CD14-positive monocyte (primary cell): ENCODE measurements around the gene FAM161A. TPM values are rescaled to one million over a fixed set of nuclear protein-coding genes. Genes with fewer than 3 reads are reported as not detected.
"Not testable (repeated sequence)": the region's sequence is repeated elsewhere in the genome, so short reads cannot be mapped to it uniquely, and the experiment has no call there.

Experiments
- DNase-seq, 3 donors: peaks; one replicate each; pipeline ENCODE4 v3.0.0-alpha.2; 2011 to 2022
- H2AFZ ChIP-seq: 2 replicates; pipeline ENCODE4 v1.6.0; 2012; ENCODE audit warnings: mild to moderate bottlenecking, low read depth, low read length, inconsistent platforms; ENCODE audit not compliant: insufficient read depth, poor library complexity, severe bottlenecking
- H3K27ac ChIP-seq, 2 donors: 1 replicate in 1 of 2; 2 replicates in 1 of 2; pipeline ENCODE4 v1.5.1; 2012 to 2013; ENCODE audit warnings: low read length in 2 of 2, control low read depth in 1 of 2, inconsistent platforms in 1 of 2, low read depth in 1 of 2, mild to moderate bottlenecking in 1 of 2
- H3K27me3 ChIP-seq, 2 donors: one replicate each; pipeline versions ENCODE4 v1.6.0 to v1.6.1; 2011 to 2013; ENCODE audit warnings: low read length in 2 of 2; ENCODE audit not compliant: control insufficient read depth in 2 of 2, insufficient read depth in 2 of 2
- H3K36me3 ChIP-seq, 2 donors: replicated peaks in 1 of 2; 1 replicate in 1 of 2; 2 replicates in 1 of 2; pipeline versions ENCODE4 v1.5.1 to v1.6.1; 2012 to 2013; ENCODE audit warnings: low read length in 2 of 2, control low read depth in 1 of 2, inconsistent platforms in 1 of 2, mild to moderate bottlenecking in 1 of 2; ENCODE audit not compliant: insufficient read depth in 2 of 2, control insufficient read depth in 1 of 2
- H3K4me1 ChIP-seq, 2 donors: 1 replicate in 1 of 2; 2 replicates in 1 of 2; pipeline versions ENCODE4 v1.5.1 to v1.6.1; 2012 to 2013; ENCODE audit warnings: low read length in 2 of 2, control low read depth in 1 of 2, inconsistent platforms in 1 of 2, mild to moderate bottlenecking in 1 of 2, moderate library complexity in 1 of 2; ENCODE audit not compliant: insufficient read depth in 2 of 2, control insufficient read depth in 1 of 2
- H3K4me2 ChIP-seq: replicated peaks from 2 replicates; pipeline ENCODE3; 2012; ENCODE audit warnings: low read length, moderate library complexity, mild to moderate bottlenecking; ENCODE audit not compliant: poor library complexity, severe bottlenecking; ENCODE audit errors: extremely low read depth
- H3K4me3 ChIP-seq, 3 experiments: fragments of 200-600 bp in 1 of 3; sonication (generic) in 1 of 3; replicated peaks in 1 of 3; 1 replicate in 2 of 3; 2 replicates in 1 of 3; pipeline ENCODE4 v1.5.1; 2011 to 2013; ENCODE audit warnings: low read length in 3 of 3, mild to moderate bottlenecking in 3 of 3, control low read depth in 2 of 3, low read depth in 2 of 3, inconsistent platforms in 1 of 3, moderate library complexity in 1 of 3
- H3K79me2 ChIP-seq: 2 replicates; pipeline ENCODE4 v1.6.0; 2012; ENCODE audit warnings: mild to moderate bottlenecking, control low read depth, inconsistent platforms, low read length, moderate library complexity; ENCODE audit not compliant: insufficient read depth
- H3K9ac ChIP-seq: 2 replicates; pipeline ENCODE4 v1.6.0; 2017; ENCODE audit warnings: low read length, mild to moderate bottlenecking; ENCODE audit not compliant: insufficient read depth, poor library complexity, severe bottlenecking
- H3K9me3 ChIP-seq, 2 donors: replicated peaks in 1 of 2; 1 replicate in 1 of 2; 2 replicates in 1 of 2; pipeline versions ENCODE4 v1.5.1 to v1.6.1; 2012 to 2013; ENCODE audit warnings: low read length in 2 of 2, control low read depth in 1 of 2; ENCODE audit not compliant: control insufficient read depth in 1 of 2, insufficient read depth in 1 of 2
- H4K20me1 ChIP-seq: 2 replicates; pipeline ENCODE4 v1.6.0; 2012; ENCODE audit warnings: mild to moderate bottlenecking, low read length, control low read depth, moderate library complexity; ENCODE audit not compliant: insufficient read depth
- H3K27ac Mint-ChIP-seq, 7 donors: one replicate each; pipeline ENCODE4 v1.8.0; 2020; ENCODE audit warnings: mild to moderate bottlenecking in 7 of 7, mixed read lengths in 7 of 7, moderate library complexity in 6 of 7, inconsistent platforms in 2 of 7
- H3K27me3 Mint-ChIP-seq, 3 donors: one replicate each; pipeline ENCODE4 v1.8.0; 2021 to 2022; ENCODE audit warnings: low read depth in 3 of 3, mild to moderate bottlenecking in 3 of 3, mixed read lengths in 3 of 3, moderate library complexity in 3 of 3, inconsistent platforms in 1 of 3
- H3K36me3 Mint-ChIP-seq, 2 donors: one replicate each; pipeline ENCODE4 v1.8.0; 2020; ENCODE audit warnings: mixed read lengths in 2 of 2, inconsistent platforms in 1 of 2, mild to moderate bottlenecking in 1 of 2
- H3K4me1 Mint-ChIP-seq: one replicate; pipeline ENCODE4 v1.8.0; 2020; ENCODE audit warnings: mild to moderate bottlenecking, mixed read lengths
- H3K4me3 Mint-ChIP-seq, 2 donors: one replicate each; pipeline ENCODE4 v1.8.0; 2020; ENCODE audit warnings: mild to moderate bottlenecking in 2 of 2, mixed read lengths in 2 of 2, moderate library complexity in 1 of 2
- H3K9me3 Mint-ChIP-seq, 7 donors: one replicate each; pipeline ENCODE4 v1.8.0; 2020 to 2022; ENCODE audit warnings: mixed read lengths in 7 of 7, mild to moderate bottlenecking in 6 of 7, moderate library complexity in 6 of 7, inconsistent platforms in 2 of 7
- CTCF ChIP-seq: fragments of 200-600 bp; IDR thresholded peaks from one replicate; pipeline ENCODE4 v1.8.0; 2022; ENCODE audit warnings: antibody characterized with exemption, mild to moderate bottlenecking
- WGBS: methylation state at CpG from one replicate; pipeline ENCODE4 v1.1.5; 2013; ENCODE audit warnings: missing lambda C conversion rate; ENCODE audit not compliant: insufficient coverage; 5-methylcytosine and 5-hydroxymethylcytosine counted together
- intact Hi-C, 2 donors: fragments of 100-400 bp; cut with micrococcal nuclease; formaldehyde crosslinking; loops; one replicate each; pipeline versions ENCODE4 v1.15.0 to v1.15.1; 2023
- polyA plus RNA-seq, 3 donors: library from polyadenylated mRNA; depleted of rRNA in 1 of 3; unstranded in 2 of 3; stranded (reverse) in 1 of 3; fragments of 300-500 nt in 2 of 3; fragments of >200 nt in 1 of 3; fragmentation: Illumina TruSeq in 2 of 3; gene quantifications; 1 replicate in 2 of 3; 2 replicates in 1 of 3; pipeline ENCODE4 v1.2.3, GENCODE V29; 2012 to 2021

The FAM161A gene
- polyA plus RNA-seq, 3 donors, result 0.11 to 0.25 TPM; not detected in 1

GRCh38 chr2:61811821-61812220 is 42.0 kb downstream of the FAM161A start:
- Mint-ChIP-seq H3K4me1 (no peaks in the 10 kb centered on the region), H3K27ac (peak overlapping the region in 1 of 7 donors; percentile 32), H3K4me3 (no peak overlapping the region), H3K27me3 (peaks cover 0 to 3% (median 3%) of the 10 kb centered on the region in 3 donors), H3K36me3 (no peaks in the 10 kb centered on the region), H3K9me3 (peaks cover 0 to 1% (median 0%) of the 10 kb centered on the region in 7 donors)
- Histone ChIP-seq H2AFZ (no peak overlapping the region), H3K27me3 (no peaks in the 10 kb centered on the region), H4K20me1 (no peaks in the 10 kb centered on the region), H3K27ac (no peak overlapping the region), H3K79me2 (no peaks in the 10 kb centered on the region), H3K9me3 (no peaks in the 10 kb centered on the region), H3K9ac (no peak overlapping the region), H3K4me1 (no peaks in the 10 kb centered on the region), H3K4me3 (no peak overlapping the region), H3K4me2 (no peak overlapping the region), H3K36me3 (no peaks in the 10 kb centered on the region)
- intact Hi-C loops, result no loop called here
- no peak for DNase-seq
- WGBS, result 61% methylated on average over 3 of the region's 3 CpGs
- TF ChIP-seq CTCF, result no peak

- H3K79me2 ChIP-seq, H3K4me1 ChIP-seq, intact Hi-C loops, H3K4me1 Mint-ChIP-seq, H3K4me3 Mint-ChIP-seq, H3K27me3 Mint-ChIP-seq, H4K20me1 ChIP-seq, H3K9ac ChIP-seq, H3K27ac Mint-ChIP-seq, H3K27ac ChIP-seq, H3K27me3 ChIP-seq, H3K4me2 ChIP-seq, H3K36me3 Mint-ChIP-seq, H2AFZ ChIP-seq, H3K36me3 ChIP-seq, H3K4me3 ChIP-seq, DNase-seq, H3K9me3 ChIP-seq, H3K9me3 Mint-ChIP-seq: not testable (repeated sequence)
- WGBS, result 80% methylated on average over 1 of the region's 1 CpG
Observed at GRCh38 chr2:61810203-61810602, 43.7 kb downstream of the FAM161A start.

GRCh38 chr2:61808693-61809092 is 45.2 kb downstream of the FAM161A start:
- H3K4me1 Mint-ChIP-seq, H4K20me1 ChIP-seq, H3K9ac ChIP-seq, H3K4me3 Mint-ChIP-seq, H3K27ac Mint-ChIP-seq, H3K9me3 ChIP-seq, H3K36me3 Mint-ChIP-seq, H3K79me2 ChIP-seq, H3K4me3 ChIP-seq, H2AFZ ChIP-seq, H3K4me2 ChIP-seq, H3K9me3 Mint-ChIP-seq, H3K36me3 ChIP-seq, H3K27me3 ChIP-seq, H3K27ac ChIP-seq, DNase-seq, H3K4me1 ChIP-seq, intact Hi-C loops, H3K27me3 Mint-ChIP-seq: not testable (repeated sequence)
- WGBS, result 100% methylated on average over 1 of the region's 5 CpGs
